CD4-positive, alpha-beta T cell treated with Interleukin-15 for 1 hour (primary cell): Measurements from ENCODE around the gene GIT1.
A peak's percentile ranks its signal among the peaks of the same experiment; 100 is the strongest.
"Not testable (repeated sequence)": the region's sequence is repeated elsewhere in the genome, so short reads cannot be mapped to it uniquely, and the experiment has no call there.

Source experiments
- DNase-seq: peaks from one replicate; pipeline ENCODE4 v3.0.0-alpha.2; 2020

GIT1 gene

GRCh38 chr17:29565643-29566472 is 23.6 kb downstream of the GIT1 start:
- peak; percentile 60 for DNase-seq

- peak; percentile 49 for DNase-seq
Observed at GRCh38 chr17:29563816-29564215, 25.6 kb downstream of the GIT1 start.

- no peak for DNase-seq
Observed at GRCh38 chr17:29562615-29563014, 26.8 kb downstream of the GIT1 start.

- DNase-seq = peak; percentile 69
Observed at GRCh38 chr17:29561554-29562517, 27.6 kb downstream of the GIT1 start.

- peak; percentile 35 for DNase-seq
Observed at GRCh38 chr17:29560316-29560715, 29.1 kb downstream of the GIT1 start.

GRCh38 chr17:29559640-29560039 is 29.8 kb downstream of the GIT1 start:
- no peak for DNase-seq

- DNase-seq = not testable (repeated sequence)
Observed at GRCh38 chr17:29558139-29558538, 31.3 kb downstream of the GIT1 start.

GRCh38 chr17:29557739-29558116 is 31.7 kb downstream of the GIT1 start:
- DNase-seq = no peak

GRCh38 chr17:29557085-29557738 is 32.2 kb downstream of the GIT1 start:
- DNase-seq = no peak

GRCh38 chr17:29555840-29556239 is 33.6 kb downstream of the GIT1 start:
- DNase-seq = no peak

- no peak for DNase-seq
Observed at GRCh38 chr17:29549177-29549923, 40.1 kb downstream of the GIT1 start.

- DNase-seq = no peak
Observed at GRCh38 chr17:29546830-29547229, 42.6 kb downstream of the GIT1 start.

- DNase-seq = no peak
Observed at GRCh38 chr17:29546085-29546484, 43.4 kb downstream of the GIT1 start.

GRCh38 chr17:29544066-29544465 is 45.4 kb downstream of the GIT1 start:
- DNase-seq = no peak

GRCh38 chr17:29533976-29534375 is 55.5 kb downstream of the GIT1 start:
- DNase-seq = no peak

GRCh38 chr17:29526322-29526721 is 63.1 kb downstream of the GIT1 start:
- no peak for DNase-seq

GRCh38 chr17:29524692-29525091 is 64.8 kb downstream of the GIT1 start:
- DNase-seq = no peak
